Ovary (tissue), 9 donors: Measurements from ENCODE around the gene WNT11. TPM values are rescaled to one million over a fixed set of nuclear protein-coding genes. Genes with fewer than 3 reads are reported as not detected.

ENCODE experiments used
- DNase-seq, 5 donors: peaks; one replicate each; pipeline ENCODE4 v3.0.0-alpha.2; 2019 to 2020
- H3K27ac ChIP-seq, 2 donors: fragments of 200-600 bp; one replicate each; pipeline versions ENCODE4 v1.5.1 to v1.8.0; 2019 to 2022
- H3K27me3 ChIP-seq: fragments of 200-600 bp; one replicate; pipeline ENCODE4 v1.8.0; 2022
- H3K36me3 ChIP-seq: fragments of 200-600 bp; sonication (generic); one replicate; pipeline ENCODE4 v1.5.1; 2019
- H3K4me1 ChIP-seq: one replicate; pipeline ENCODE4 v1.8.1; 2013; ENCODE audit warnings: mild to moderate bottlenecking, moderate library complexity; ENCODE audit not compliant: insufficient read depth
- H3K4me3 ChIP-seq: fragments of 200-600 bp; sonication (generic); one replicate; pipeline ENCODE4 v1.5.1; 2017
- H3K9me3 ChIP-seq, 2 donors: fragments of 200-600 bp in 1 of 2; sonication (generic) in 1 of 2; one replicate each; pipeline versions ENCODE4 v1.5.1 to v1.8.1; 2013 to 2019; ENCODE audit warnings: mild to moderate bottlenecking in 1 of 2, moderate library complexity in 1 of 2
- EP300 ChIP-seq: sonication (generic); formaldehyde crosslinking; IDR thresholded peaks from one replicate; pipeline ENCODE4 v1.6.1; 2017; ENCODE audit warnings: antibody characterized with exemption
- POLR2A ChIP-seq: fragments of 450-650 bp; IDR thresholded peaks from one replicate; pipeline ENCODE4 v1.6.1; 2017; ENCODE audit warnings: antibody characterized with exemption, mild to moderate bottlenecking, moderate library complexity
- WGBS, 3 donors: extraction: QIAGEN DNeasy Blood & Tissue Kit in 1 of 3; methylation state at CpG; one replicate each; pipeline versions ENCODE4 v1.1.5 to v1.1.7; 2013 to 2017; 5-methylcytosine and 5-hydroxymethylcytosine counted together
- intact Hi-C, 4 donors: fragments of 100-400 bp; cut with DNase I; formaldehyde crosslinking; loops; one replicate each; pipeline versions ENCODE4 v1.11.0 to v1.15.1; 2022 to 2023
- polyA plus RNA-seq, 2 donors: library from polyadenylated mRNA; stranded (reverse); fragments of 200-250 nt in 1 of 2; fragments of 350-450 nt in 1 of 2; fragmentation: Illumina TruSeq in 1 of 2; extraction: RNeasy Lipid Tissue Mini Kit (QIAGEN cat#74804) in 1 of 2; gene quantifications; one replicate each; pipeline ENCODE4 v1.2.3, GENCODE V29; 2013 to 2014
- total RNA-seq, 7 donors: library from RNA; depleted of rRNA in 2 of 7; stranded (reverse); fragments of >200 nt in 2 of 7; fragmentation: NEBNext Ultra II Directional in 3 of 7; extraction: Animal tissue kit (Norgen Biotek cat#: 25700) in 3 of 7; gene quantifications; one replicate each; pipeline versions ENCODE4 v1.1.0 to v1.2.4, GENCODE V29; 2016 to 2023
- TF ChIP-seq, protein P1 (sequence below), 3 donors: fragments of 450-650 bp in 2 of 3; fragments of 200-600 bp in 1 of 3; IDR thresholded peaks; one replicate each; pipeline versions ENCODE4 v1.5.1 to v1.8.0; 2016 to 2022; ENCODE audit warnings: antibody characterized with exemption in 3 of 3, mild to moderate bottlenecking in 1 of 3
- donor health status: DM: no; HTN: no; CAD: no; lungs with moderate emphysema.
- donor health status: DM: no; HTN: no; CAD: no.
- donor health status: Bipolar disorder and iron deficiency.
- donor health status: DM: yes; HTN: yes; CAD: no.
- donor health status: DM: no; HTN: no; CAD: no.
- donor health status: DM: yes; HTN: yes; CAD: no.

Gene WNT11
- total and polyA plus RNA-seq, 9 donors = 1.1 to 16.4 (median 3.5) TPM

GRCh38 chr11:76148231-76148630, 58.1 kb downstream of the WNT11 start:
- 92 to 93% (median 93%) methylated on average over 6 of the region's 6 CpGs for WGBS, 3 donors
- H3K4me3 ChIP-seq = no peak overlapping the region

DNA sequence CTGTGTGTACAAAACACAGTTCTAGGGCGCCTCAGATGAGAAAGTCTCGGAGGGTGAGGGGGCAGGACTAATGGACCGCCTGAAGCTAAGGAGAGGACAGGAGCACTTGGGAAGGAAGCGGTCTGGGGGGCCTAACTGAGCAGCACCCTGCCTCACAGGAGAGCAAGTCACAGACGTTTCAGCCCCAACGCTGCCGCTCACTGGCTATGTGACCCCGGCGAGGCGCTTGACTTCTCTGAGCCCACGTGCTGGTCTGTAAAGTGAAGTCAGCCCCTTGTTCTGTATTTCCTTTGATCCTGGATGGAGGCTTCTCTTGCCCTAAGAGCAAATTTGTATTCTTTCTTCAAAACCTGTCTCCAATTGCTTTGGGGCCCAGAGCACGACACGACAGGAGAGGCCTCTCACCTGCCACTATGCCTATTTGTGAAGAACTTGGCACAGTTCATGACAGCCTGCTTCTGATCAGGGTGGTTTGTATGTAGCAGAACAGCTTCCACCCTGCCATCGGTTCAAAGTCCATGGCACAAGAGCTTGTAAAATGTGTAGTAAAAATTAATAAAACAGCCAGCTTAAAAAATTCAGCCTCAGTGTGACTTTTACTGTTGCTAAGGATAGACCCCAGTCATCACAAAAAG, 59.1 kb downstream of the WNT11 start:
- no peak for DNase-seq
- Histone ChIP-seq H3K36me3 (no peaks in the 10 kb centered on the region), H3K4me3 (no peak overlapping the region)

More at GRCh38 chr11:76148231-76148630, 58.1 kb downstream of the WNT11 start:
- Histone ChIP-seq H3K9me3 (no peaks in the 10 kb centered on the region), H3K27me3 (no peaks in the 10 kb centered on the region), H3K4me1 (peaks cover 2% of the 10 kb centered on the region), H3K36me3 (no peaks in the 10 kb centered on the region), H3K27ac (no peak overlapping the region)
- intact Hi-C loops = no loop called here
- no peak for DNase-seq
- TF ChIP-seq POLR2A (no peak), EP300 (no peak)
- TF ChIP-seq, protein P1, sequence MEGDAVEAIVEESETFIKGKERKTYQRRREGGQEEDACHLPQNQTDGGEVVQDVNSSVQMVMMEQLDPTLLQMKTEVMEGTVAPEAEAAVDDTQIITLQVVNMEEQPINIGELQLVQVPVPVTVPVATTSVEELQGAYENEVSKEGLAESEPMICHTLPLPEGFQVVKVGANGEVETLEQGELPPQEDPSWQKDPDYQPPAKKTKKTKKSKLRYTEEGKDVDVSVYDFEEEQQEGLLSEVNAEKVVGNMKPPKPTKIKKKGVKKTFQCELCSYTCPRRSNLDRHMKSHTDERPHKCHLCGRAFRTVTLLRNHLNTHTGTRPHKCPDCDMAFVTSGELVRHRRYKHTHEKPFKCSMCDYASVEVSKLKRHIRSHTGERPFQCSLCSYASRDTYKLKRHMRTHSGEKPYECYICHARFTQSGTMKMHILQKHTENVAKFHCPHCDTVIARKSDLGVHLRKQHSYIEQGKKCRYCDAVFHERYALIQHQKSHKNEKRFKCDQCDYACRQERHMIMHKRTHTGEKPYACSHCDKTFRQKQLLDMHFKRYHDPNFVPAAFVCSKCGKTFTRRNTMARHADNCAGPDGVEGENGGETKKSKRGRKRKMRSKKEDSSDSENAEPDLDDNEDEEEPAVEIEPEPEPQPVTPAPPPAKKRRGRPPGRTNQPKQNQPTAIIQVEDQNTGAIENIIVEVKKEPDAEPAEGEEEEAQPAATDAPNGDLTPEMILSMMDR (IDR thresholded peaks at IDR 0.05) = no peak

GRCh38 chr11:76143274-76143673, 63.0 kb downstream of the WNT11 start:
- WGBS, 3 donors = 88 to 93% (median 90%) methylated on average over 11 of the region's 11 CpGs
- intact Hi-C loops = no loop called here
- Histone ChIP-seq H3K4me3 (no peak overlapping the region), H3K27me3 (no peaks in the 10 kb centered on the region), H3K36me3 (no peaks in the 10 kb centered on the region), H3K4me1 (no peaks in the 10 kb centered on the region), H3K27ac (no peak overlapping the region), H3K9me3 (no peaks in the 10 kb centered on the region)
- no peak for DNase-seq
- TF ChIP-seq, protein P1 (IDR thresholded peaks at IDR 0.05) = no peak
- TF ChIP-seq POLR2A (no peak), EP300 (no peak)

More for the DNA sequence above, 59.1 kb downstream of the WNT11 start:
- 81 to 90% (median 87%) methylated on average over 14 of the region's 14 CpGs for WGBS, 3 donors
- no peaks in the 10 kb centered on the region for H3K9me3 ChIP-seq
- intact Hi-C loops = no loop called here
- no peaks in the 10 kb centered on the region for H3K27me3 ChIP-seq
- no peak overlapping the region for H3K27ac ChIP-seq
- TF ChIP-seq, protein P1 (IDR thresholded peaks at IDR 0.05) = no peak
- no peak for TF ChIP-seq EP300
- TF ChIP-seq POLR2A = no peak
- H3K4me1 ChIP-seq = no peaks in the 10 kb centered on the region

- WGBS, 3 donors = 95 to 98% (median 96%) methylated on average over 12 of the region's 12 CpGs
- no peak for DNase-seq
- H3K4me3 ChIP-seq = no peak overlapping the region
These were observed 64.3 kb downstream of the WNT11 start for GRCh38 chr11:76141901-76142588.

More at GRCh38 chr11:76141901-76142588, 64.3 kb downstream of the WNT11 start:
- H3K9me3 ChIP-seq = no peaks in the 10 kb centered on the region
- TF ChIP-seq, protein P1 (IDR thresholded peaks at IDR 0.05) = no peak
- no peak for TF ChIP-seq POLR2A
- intact Hi-C loops = no loop called here
- no peaks in the 10 kb centered on the region for H3K36me3 ChIP-seq
- no peak overlapping the region for H3K27ac ChIP-seq
- H3K27me3 ChIP-seq = no peaks in the 10 kb centered on the region
- H3K4me1 ChIP-seq = no peaks in the 10 kb centered on the region
